HCT116 (cell line): ENCODE measurements around the gene CTNNA1.
A peak's percentile ranks its signal among the peaks of the same experiment; 100 is the strongest.

Source experiments
- CEBPB ChIP-seq: IDR thresholded peaks from 2 replicates; pipeline ENCODE4 v1.6.1; 2012; ENCODE audit warnings: low read depth
- EZH2 ChIP-seq: fragments of 200-600 bp; sonication (generic); IDR thresholded peaks from 2 replicates; pipeline ENCODE4 v1.6.1; 2017; ENCODE audit warnings: antibody characterized with exemption, mixed run types
- EZH2phosphoT487 ChIP-seq: fragments of 200-600 bp; IDR thresholded peaks from 2 replicates; pipeline ENCODE4 v1.6.1; 2018; ENCODE audit warnings: antibody characterized with exemption, borderline replicate concordance
- POLR2A ChIP-seq: IDR thresholded peaks from 2 replicates; pipeline ENCODE4 v1.7.0; 2011; ENCODE audit warnings: borderline replicate concordance; ENCODE audit not compliant: insufficient read depth, insufficient read length; ENCODE audit errors: extremely low read depth
- POLR2AphosphoS5 ChIP-seq: IDR thresholded peaks from 2 replicates; pipeline ENCODE4 v1.6.1; 2011; ENCODE audit warnings: mild to moderate bottlenecking, low read depth, low read length, moderate library complexity
- SIN3A ChIP-seq: IDR thresholded peaks from 2 replicates; pipeline ENCODE4 v1.6.1; 2012; ENCODE audit warnings: low read depth
- TCF7L2 ChIP-seq: IDR thresholded peaks from 2 replicates; pipeline ENCODE4 v1.7.0; 2011; ENCODE audit warnings: borderline replicate concordance, inconsistent platforms; ENCODE audit not compliant: insufficient read depth, insufficient read length; ENCODE audit errors: extremely low read depth
- YY1 ChIP-seq: IDR thresholded peaks from 2 replicates; pipeline ENCODE4 v1.6.1; 2011; ENCODE audit warnings: low read length, low read depth, moderate library complexity, mild to moderate bottlenecking; ENCODE audit not compliant: insufficient replicate concordance; ENCODE audit errors: extremely low read depth
- ZNF274 ChIP-seq: fragments of 200-500 bp; sonication (Bioruptor generic); IDR thresholded peaks from 2 replicates; pipeline ENCODE4 v1.6.1; 2014; ENCODE audit warnings: mild to moderate bottlenecking, low read depth, low read length, inconsistent platforms
- TF ChIP-seq, protein P1 (sequence below), 3 experiments: fragments of 200-600 bp in 1 of 3; sonication (generic) in 1 of 3; IDR thresholded peaks in 2 of 3; conservative IDR thresholded peaks in 1 of 3; 2 replicates each; pipeline ENCODE4 v1.5.1; 2012 to 2017; ENCODE audit warnings: low read depth in 2 of 3, low read length in 2 of 3, antibody characterized with exemption in 1 of 3, borderline replicate concordance in 1 of 3, control low read depth in 1 of 3, mild to moderate bottlenecking in 1 of 3, mixed read lengths in 1 of 3, mixed run types in 1 of 3, moderate library complexity in 1 of 3; ENCODE audit not compliant: insufficient read depth in 1 of 3
- TF ChIP-seq, protein P2 (sequence below): IDR thresholded peaks from 2 replicates; pipeline ENCODE4 v1.6.1; 2012
- TF ChIP-seq, protein P3 (sequence below): IDR thresholded peaks from 2 replicates; pipeline ENCODE4 v1.6.1; 2011; ENCODE audit warnings: mild to moderate bottlenecking, low read length, moderate library complexity; ENCODE audit not compliant: insufficient replicate concordance; ENCODE audit errors: extremely low read depth

DNA sequence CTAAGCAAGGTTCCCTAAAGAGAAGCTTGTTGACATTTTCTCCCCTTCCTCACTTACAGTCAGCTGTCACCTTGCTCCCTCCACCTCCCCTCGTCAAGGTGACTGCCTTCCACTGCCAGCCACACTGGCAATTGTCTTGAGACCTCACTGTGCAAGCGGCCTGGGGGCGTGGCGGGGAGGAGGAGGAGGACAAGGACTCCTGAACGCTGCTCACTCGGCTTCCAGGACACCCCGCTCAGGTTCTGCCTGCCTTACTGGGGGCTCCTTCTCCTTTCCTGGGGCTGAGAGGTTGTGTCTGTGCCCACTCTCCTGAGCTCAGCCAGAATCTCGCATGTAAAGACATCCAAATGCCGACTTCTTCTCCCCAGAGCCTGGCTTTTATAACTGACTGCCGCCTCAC, 182.2 kb downstream of the CTNNA1 start:
- TF ChIP-seq, protein P1, sequence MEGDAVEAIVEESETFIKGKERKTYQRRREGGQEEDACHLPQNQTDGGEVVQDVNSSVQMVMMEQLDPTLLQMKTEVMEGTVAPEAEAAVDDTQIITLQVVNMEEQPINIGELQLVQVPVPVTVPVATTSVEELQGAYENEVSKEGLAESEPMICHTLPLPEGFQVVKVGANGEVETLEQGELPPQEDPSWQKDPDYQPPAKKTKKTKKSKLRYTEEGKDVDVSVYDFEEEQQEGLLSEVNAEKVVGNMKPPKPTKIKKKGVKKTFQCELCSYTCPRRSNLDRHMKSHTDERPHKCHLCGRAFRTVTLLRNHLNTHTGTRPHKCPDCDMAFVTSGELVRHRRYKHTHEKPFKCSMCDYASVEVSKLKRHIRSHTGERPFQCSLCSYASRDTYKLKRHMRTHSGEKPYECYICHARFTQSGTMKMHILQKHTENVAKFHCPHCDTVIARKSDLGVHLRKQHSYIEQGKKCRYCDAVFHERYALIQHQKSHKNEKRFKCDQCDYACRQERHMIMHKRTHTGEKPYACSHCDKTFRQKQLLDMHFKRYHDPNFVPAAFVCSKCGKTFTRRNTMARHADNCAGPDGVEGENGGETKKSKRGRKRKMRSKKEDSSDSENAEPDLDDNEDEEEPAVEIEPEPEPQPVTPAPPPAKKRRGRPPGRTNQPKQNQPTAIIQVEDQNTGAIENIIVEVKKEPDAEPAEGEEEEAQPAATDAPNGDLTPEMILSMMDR (IDR thresholded peaks at IDR 0.05 in 2 of 3, conservative IDR thresholded peaks at IDR 0.05 in 1 of 3; ENCODE audit: borderline replicate concordance in 1 of 3, insufficient read depth in 1 of 3, low read depth in 2 of 3, low read length in 2 of 3) = no peak
- TF ChIP-seq YY1 (no peak), POLR2AphosphoS5 (peak; percentile 16; the same call in 1 of the 2 replicates), ZNF274 (no peak), TCF7L2 (no peak), POLR2A (no peak), SIN3A (no peak), EZH2 (no peak), EZH2phosphoT487 (no peak), CEBPB (no peak)
- TF ChIP-seq, protein P2, sequence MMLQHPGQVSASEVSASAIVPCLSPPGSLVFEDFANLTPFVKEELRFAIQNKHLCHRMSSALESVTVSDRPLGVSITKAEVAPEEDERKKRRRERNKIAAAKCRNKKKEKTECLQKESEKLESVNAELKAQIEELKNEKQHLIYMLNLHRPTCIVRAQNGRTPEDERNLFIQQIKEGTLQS = no peak
- TF ChIP-seq, protein P3, sequence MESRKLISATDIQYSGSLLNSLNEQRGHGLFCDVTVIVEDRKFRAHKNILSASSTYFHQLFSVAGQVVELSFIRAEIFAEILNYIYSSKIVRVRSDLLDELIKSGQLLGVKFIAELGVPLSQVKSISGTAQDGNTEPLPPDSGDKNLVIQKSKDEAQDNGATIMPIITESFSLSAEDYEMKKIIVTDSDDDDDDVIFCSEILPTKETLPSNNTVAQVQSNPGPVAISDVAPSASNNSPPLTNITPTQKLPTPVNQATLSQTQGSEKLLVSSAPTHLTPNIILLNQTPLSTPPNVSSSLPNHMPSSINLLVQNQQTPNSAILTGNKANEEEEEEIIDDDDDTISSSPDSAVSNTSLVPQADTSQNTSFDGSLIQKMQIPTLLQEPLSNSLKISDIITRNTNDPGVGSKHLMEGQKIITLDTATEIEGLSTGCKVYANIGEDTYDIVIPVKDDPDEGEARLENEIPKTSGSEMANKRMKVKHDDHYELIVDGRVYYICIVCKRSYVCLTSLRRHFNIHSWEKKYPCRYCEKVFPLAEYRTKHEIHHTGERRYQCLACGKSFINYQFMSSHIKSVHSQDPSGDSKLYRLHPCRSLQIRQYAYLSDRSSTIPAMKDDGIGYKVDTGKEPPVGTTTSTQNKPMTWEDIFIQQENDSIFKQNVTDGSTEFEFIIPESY = no peak
